WTC11 (cell line): Measurements from ENCODE around the gene MSH3. TPM values are rescaled to one million over a fixed set of nuclear protein-coding genes. Genes with fewer than 3 reads are reported as not detected.
A peak's percentile ranks its signal among the peaks of the same experiment; 100 is the strongest.
"Not testable (repeated sequence)": the region's sequence is repeated elsewhere in the genome, so short reads cannot be mapped to it uniquely, and the experiment has no call there.

ENCODE experiments used
- ATAC-seq: fragments of 200-7000 bp; cut with Tn5 transposase; 2 replicates; pipeline ENCODE4 v1.10.0; 2021; ENCODE audit warnings: mild to moderate bottlenecking, moderate library complexity
- CTCF ChIA-PET: fragments of 300-600 bp; sonication (Branson Sonifier 250); formaldehyde crosslinking; loops from one replicate; lab custom pipeline; 2021; ENCODE audit warnings: antibody characterized with exemption; lab: Charles Lee
- POLR2A ChIA-PET: fragments of 350-600 bp; sonication (Branson Sonifier 250); formaldehyde crosslinking; loops from one replicate; lab custom pipeline; 2021; ENCODE audit warnings: antibody characterized with exemption; lab: Charles Lee
- DNase-seq: peaks from one replicate; pipeline ENCODE4 v3.0.0; 2021; ENCODE audit warnings: low spot score
- H3K27ac Mint-ChIP-seq: 2 replicates; pipeline ENCODE4 v1.8.0; 2021; ENCODE audit warnings: mixed read lengths
- H3K27me3 Mint-ChIP-seq: 2 replicates; pipeline ENCODE4 v1.8.0; 2021; ENCODE audit warnings: low read depth, mild to moderate bottlenecking, moderate library complexity, mixed read lengths
- H3K36me3 Mint-ChIP-seq: 2 replicates; pipeline ENCODE4 v1.8.0; 2021; ENCODE audit warnings: mixed read lengths
- H3K4me1 Mint-ChIP-seq: 2 replicates; pipeline ENCODE4 v1.8.0; 2022; ENCODE audit warnings: mixed read lengths
- H3K4me3 Mint-ChIP-seq: 2 replicates; pipeline ENCODE4 v1.8.0; 2021; ENCODE audit warnings: mild to moderate bottlenecking, moderate library complexity, mixed read lengths
- H3K9me3 Mint-ChIP-seq: 2 replicates; pipeline ENCODE4 v1.8.0; 2021; ENCODE audit warnings: mixed read lengths
- AR ChIP-seq: fragments of 250-450 bp; sonication (Bioruptor Pico); IDR thresholded peaks from 2 replicates; pipeline ENCODE4 v1.9.0; 2021; ENCODE audit warnings: mild to moderate bottlenecking
- ATF1 ChIP-seq: sonication (generic); formaldehyde crosslinking; IDR thresholded peaks from 2 replicates; pipeline ENCODE4 v1.8.1; 2023; ENCODE audit warnings: mild to moderate bottlenecking, moderate library complexity, missing genetic modification reagents
- E2F5 ChIP-seq: sonication (generic); formaldehyde crosslinking; IDR thresholded peaks from 2 replicates; pipeline ENCODE4 v1.8.1; 2022; ENCODE audit warnings: mild to moderate bottlenecking, moderate library complexity, missing genetic modification reagents
- FOXP4 ChIP-seq: sonication (generic); formaldehyde crosslinking; IDR thresholded peaks from 2 replicates; pipeline ENCODE4 v1.8.0; 2022; ENCODE audit warnings: mild to moderate bottlenecking, missing genetic modification reagents
- GRHL2 ChIP-seq: fragments of 250-450 bp; sonication (Bioruptor Pico); IDR thresholded peaks from 2 replicates; pipeline ENCODE4 v1.8.0; 2022; ENCODE audit warnings: mild to moderate bottlenecking, moderate library complexity; ENCODE audit not compliant: insufficient replicate concordance, severe bottlenecking
- JUN ChIP-seq: sonication (generic); formaldehyde crosslinking; IDR thresholded peaks from 2 replicates; pipeline ENCODE4 v1.8.0; 2023; ENCODE audit warnings: mild to moderate bottlenecking, missing genetic modification reagents
- MYBL2 ChIP-seq: sonication (generic); formaldehyde crosslinking; IDR thresholded peaks from 2 replicates; pipeline ENCODE4 v1.8.1; 2023; ENCODE audit warnings: mild to moderate bottlenecking, moderate library complexity, missing genetic modification reagents
- NFATC4 ChIP-seq: fragments of 250-450 bp; sonication (Bioruptor Pico); IDR thresholded peaks from 2 replicates; pipeline ENCODE4 v1.9.0; 2021; ENCODE audit warnings: mild to moderate bottlenecking
- NFE2L1 ChIP-seq: sonication (generic); formaldehyde crosslinking; IDR thresholded peaks from 2 replicates; pipeline ENCODE4 v1.8.1; 2023; ENCODE audit warnings: missing genetic modification reagents
- OVOL2 ChIP-seq: fragments of 250-450 bp; sonication (Bioruptor Pico); IDR thresholded peaks from 2 replicates; pipeline ENCODE4 v1.9.0; 2021; ENCODE audit warnings: mild to moderate bottlenecking, borderline replicate concordance
- PREB ChIP-seq: sonication (generic); formaldehyde crosslinking; IDR thresholded peaks from 2 replicates; pipeline ENCODE4 v1.8.1; 2022; ENCODE audit warnings: mild to moderate bottlenecking, missing genetic modification reagents, moderate library complexity, borderline replicate concordance
- PRRX2 ChIP-seq: fragments of 250-450 bp; sonication (Bioruptor Pico); IDR thresholded peaks from 2 replicates; pipeline ENCODE4 v1.8.0; 2021; ENCODE audit warnings: mild to moderate bottlenecking
- RORB ChIP-seq: fragments of 250-450 bp; sonication (Bioruptor Pico); IDR thresholded peaks from 2 replicates; pipeline ENCODE4 v1.9.0; 2021; ENCODE audit warnings: mild to moderate bottlenecking
- SMAD4 ChIP-seq: sonication (generic); formaldehyde crosslinking; IDR thresholded peaks from 2 replicates; pipeline ENCODE4 v1.8.0; 2022; ENCODE audit warnings: mild to moderate bottlenecking, missing genetic modification reagents
- ZMAT4 ChIP-seq: fragments of 250-450 bp; sonication (Bioruptor Pico); IDR thresholded peaks from 2 replicates; pipeline ENCODE4 v1.9.0; 2021; ENCODE audit warnings: mild to moderate bottlenecking
- total RNA-seq: library from RNA; stranded (reverse); gene quantifications from 3 replicates; pipeline ENCODE4 v1.2.3, GENCODE V29; 2021
- TF ChIP-seq, protein P1 (sequence below): sonication (generic); formaldehyde crosslinking; IDR thresholded peaks from 2 replicates; pipeline ENCODE4 v1.8.0; 2022; ENCODE audit warnings: mild to moderate bottlenecking, missing genetic modification reagents

Gene MSH3
- total RNA-seq, 1 experiment from 2014 or later = 14.6 TPM

GRCh38 chr5:80739898-80740297 is 85.4 kb downstream of the MSH3 start:
- POLR2A ChIA-PET = no interaction called here
- TF ChIP-seq NFATC4 (CRISPR knock-in tag) = no peak
- no peak for TF ChIP-seq FOXP4
- TF ChIP-seq PREB (CRISPR knock-in tag) = no peak
- no peak for TF ChIP-seq RORB (CRISPR knock-in tag)
- TF ChIP-seq, protein P1, sequence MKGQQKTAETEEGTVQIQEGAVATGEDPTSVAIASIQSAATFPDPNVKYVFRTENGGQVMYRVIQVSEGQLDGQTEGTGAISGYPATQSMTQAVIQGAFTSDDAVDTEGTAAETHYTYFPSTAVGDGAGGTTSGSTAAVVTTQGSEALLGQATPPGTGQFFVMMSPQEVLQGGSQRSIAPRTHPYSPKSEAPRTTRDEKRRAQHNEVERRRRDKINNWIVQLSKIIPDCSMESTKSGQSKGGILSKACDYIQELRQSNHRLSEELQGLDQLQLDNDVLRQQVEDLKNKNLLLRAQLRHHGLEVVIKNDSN (CRISPR knock-in tag) = no peak
- TF ChIP-seq, all 79 proteins: peak for 0
- Mint-ChIP-seq H3K36me3 (peaks cover 13% of the 10 kb centered on the region), H3K27me3 (no peaks in the 10 kb centered on the region), H3K4me3 (no peak overlapping the region), H3K9me3 (no peaks in the 10 kb centered on the region), H3K4me1 (peaks cover 15% of the 10 kb centered on the region), H3K27ac (peak overlapping the region; percentile 73)
- CTCF ChIA-PET = interaction anchor here (1.1 to 1.2 kb wide), 2 partner anchors 8 to 28 kb away, joined by 3 read pairs; no protein-coding TSS in a partner anchor
- DNase-seq (no peak), ATAC-seq (no peak)

DNA sequence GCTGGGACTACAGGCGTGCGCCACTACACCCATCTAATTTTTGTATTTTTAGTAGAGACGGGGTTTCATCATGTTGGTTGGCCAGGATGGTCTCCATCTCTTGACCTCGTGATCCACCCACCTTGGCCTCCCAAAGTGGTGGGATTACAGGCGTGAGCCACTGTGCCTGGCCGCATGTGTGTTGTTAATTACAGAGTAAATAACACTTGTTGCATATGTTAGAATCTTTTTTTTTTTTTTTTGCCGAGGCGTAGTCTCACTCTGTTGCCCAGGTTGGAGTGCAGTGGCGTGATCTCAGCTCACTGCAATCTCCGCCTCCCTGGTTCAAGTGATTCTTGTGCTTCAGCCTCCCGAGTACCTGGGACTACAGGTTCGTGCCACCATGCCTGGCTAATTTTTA is 86.0 kb downstream of the MSH3 start:
- POLR2A ChIA-PET, H3K27me3 Mint-ChIP-seq, ATAC-seq, DNase-seq, H3K4me3 Mint-ChIP-seq, H3K9me3 Mint-ChIP-seq, H3K27ac Mint-ChIP-seq: not testable (repeated sequence)
- H3K36me3 Mint-ChIP-seq = peaks cover 17% of the 10 kb centered on the region
- H3K4me1 Mint-ChIP-seq = peaks cover 15% of the 10 kb centered on the region
- CTCF ChIA-PET = interaction anchor here (1.1 kb wide), 1 partner anchor 29 kb away, joined by 3 read pairs; no protein-coding TSS in a partner anchor

DNA sequence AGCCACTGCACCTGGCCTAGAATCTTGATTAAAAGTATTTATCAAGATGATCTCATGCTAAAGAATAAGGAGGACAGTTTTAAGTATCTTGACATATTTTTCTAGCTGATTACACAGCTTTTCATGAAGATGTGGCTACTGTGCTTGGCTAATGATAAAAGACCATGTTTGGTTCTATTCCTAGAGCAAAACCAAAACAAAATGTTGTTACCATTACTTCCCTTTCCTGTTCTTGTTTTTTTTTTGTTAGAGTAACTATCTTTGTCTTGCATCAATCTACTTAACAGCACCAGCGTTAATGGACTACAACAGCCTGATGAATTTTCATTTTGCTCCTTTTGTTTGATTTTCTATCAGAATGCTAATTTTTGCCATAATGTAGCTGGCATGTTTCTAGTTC is 86.5 kb downstream of the MSH3 start:
- no peak for TF ChIP-seq OVOL2
- no peak for TF ChIP-seq ZMAT4 (CRISPR knock-in tag)
- TF ChIP-seq E2F5 (CRISPR knock-in tag) = no peak
- TF ChIP-seq GRHL2 = no peak
- no peak for TF ChIP-seq AR (CRISPR knock-in tag)
- no peak for TF ChIP-seq MYBL2 (CRISPR knock-in tag)
- TF ChIP-seq PRRX2 = no peak
- no peak for TF ChIP-seq NFE2L1
- no peak for TF ChIP-seq JUN
- TF ChIP-seq RORB (CRISPR knock-in tag) = no peak
- TF ChIP-seq SMAD4 (CRISPR knock-in tag) = no peak
- no peak for TF ChIP-seq ATF1
- no peak for TF ChIP-seq PREB (CRISPR knock-in tag)
- Mint-ChIP-seq H3K4me1 (peaks cover 15% of the 10 kb centered on the region), H3K4me3 (no peak overlapping the region), H3K27ac (no peak overlapping the region), H3K9me3 (no peaks in the 10 kb centered on the region), H3K36me3 (peaks cover 22% of the 10 kb centered on the region), H3K27me3 (no peaks in the 10 kb centered on the region)
- ChIA-PET POLR2A (no interaction called here), CTCF (no interaction called here)
- ATAC-seq (no peak), DNase-seq (no peak)
